ENCODE measurements around the gene HDLBP.

Gene HDLBP

DNA sequence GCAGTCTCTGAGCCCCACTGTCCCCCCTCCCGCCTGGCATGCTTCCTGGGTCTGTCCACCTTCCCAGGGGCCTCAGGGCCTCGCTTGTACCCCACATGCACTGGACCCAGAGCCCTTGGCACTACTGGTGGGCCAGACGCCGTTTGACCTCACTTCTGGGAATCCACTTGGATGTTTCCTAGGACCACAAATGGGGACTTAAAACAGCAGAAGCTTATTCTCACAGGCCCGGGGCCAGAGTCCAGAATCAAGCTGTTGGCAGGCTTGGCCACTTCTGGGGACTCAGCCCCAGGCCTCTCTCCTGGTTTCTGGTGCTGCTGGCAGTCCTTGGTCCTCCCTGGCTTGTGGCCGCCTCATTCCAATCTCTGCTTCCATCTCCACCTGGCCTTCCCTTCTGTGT lies 107.4 kb downstream of the HDLBP start:
- H3K4me3 ChIP-seq (ENCODE audit: low read length): no peak overlapping the region
- no peak for DNase-seq (ENCODE audit: low read depth)
- TF ChIP-seq, protein P1, sequence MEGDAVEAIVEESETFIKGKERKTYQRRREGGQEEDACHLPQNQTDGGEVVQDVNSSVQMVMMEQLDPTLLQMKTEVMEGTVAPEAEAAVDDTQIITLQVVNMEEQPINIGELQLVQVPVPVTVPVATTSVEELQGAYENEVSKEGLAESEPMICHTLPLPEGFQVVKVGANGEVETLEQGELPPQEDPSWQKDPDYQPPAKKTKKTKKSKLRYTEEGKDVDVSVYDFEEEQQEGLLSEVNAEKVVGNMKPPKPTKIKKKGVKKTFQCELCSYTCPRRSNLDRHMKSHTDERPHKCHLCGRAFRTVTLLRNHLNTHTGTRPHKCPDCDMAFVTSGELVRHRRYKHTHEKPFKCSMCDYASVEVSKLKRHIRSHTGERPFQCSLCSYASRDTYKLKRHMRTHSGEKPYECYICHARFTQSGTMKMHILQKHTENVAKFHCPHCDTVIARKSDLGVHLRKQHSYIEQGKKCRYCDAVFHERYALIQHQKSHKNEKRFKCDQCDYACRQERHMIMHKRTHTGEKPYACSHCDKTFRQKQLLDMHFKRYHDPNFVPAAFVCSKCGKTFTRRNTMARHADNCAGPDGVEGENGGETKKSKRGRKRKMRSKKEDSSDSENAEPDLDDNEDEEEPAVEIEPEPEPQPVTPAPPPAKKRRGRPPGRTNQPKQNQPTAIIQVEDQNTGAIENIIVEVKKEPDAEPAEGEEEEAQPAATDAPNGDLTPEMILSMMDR (conservative IDR thresholded peaks at IDR 0.05; ENCODE audit: low read length): no peak

DNA sequence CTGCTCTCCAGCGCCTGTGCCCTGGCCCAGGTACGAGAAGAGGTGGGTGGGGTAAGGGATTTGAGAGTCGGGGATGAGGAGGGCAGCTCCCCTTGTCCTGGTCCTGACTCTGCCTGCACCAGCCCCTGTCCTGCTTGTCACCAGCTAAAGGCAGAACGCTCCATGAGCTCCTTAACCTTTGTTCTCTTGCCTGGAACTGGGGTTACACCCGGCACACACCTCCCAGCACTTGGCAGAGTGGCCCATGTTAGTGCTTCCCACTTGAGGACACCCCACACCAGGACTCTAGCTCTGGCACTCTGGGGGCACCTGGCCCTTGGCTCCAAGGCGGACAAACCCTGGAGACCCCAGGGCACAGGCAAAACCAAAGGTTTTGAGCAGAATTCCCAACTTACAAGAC lies 107.8 kb downstream of the HDLBP start:
- no peak overlapping the region for H3K4me3 ChIP-seq (ENCODE audit: low read length)
- TF ChIP-seq, protein P1 (conservative IDR thresholded peaks at IDR 0.05; ENCODE audit: low read length): no peak
- no peak for DNase-seq (ENCODE audit: low read depth)

DNA sequence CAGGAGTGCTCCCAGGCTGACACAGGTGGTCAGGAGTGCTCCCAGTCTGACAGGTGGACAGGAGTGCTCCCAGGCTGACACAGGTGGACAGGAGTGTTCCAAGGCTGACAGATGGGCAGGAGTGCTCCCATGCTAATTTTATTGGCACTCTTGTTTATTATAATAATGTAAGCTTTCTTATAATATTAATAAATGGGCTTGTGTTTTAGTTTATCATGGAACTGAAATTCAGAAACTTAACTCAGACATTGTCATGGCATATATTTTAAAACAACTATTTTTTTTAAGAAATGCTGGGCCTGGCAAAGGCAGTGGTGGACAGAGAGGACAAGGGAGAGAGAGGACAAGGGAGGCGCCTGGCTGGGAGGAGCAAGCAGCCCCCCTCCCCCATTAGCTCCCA lies 108.3 kb downstream of the HDLBP start:
- no peak for DNase-seq (ENCODE audit: low read depth)
- TF ChIP-seq, protein P1 (conservative IDR thresholded peaks at IDR 0.05; ENCODE audit: low read length): no peak
- no peak overlapping the region for H3K4me3 ChIP-seq (ENCODE audit: low read length)

DNA sequence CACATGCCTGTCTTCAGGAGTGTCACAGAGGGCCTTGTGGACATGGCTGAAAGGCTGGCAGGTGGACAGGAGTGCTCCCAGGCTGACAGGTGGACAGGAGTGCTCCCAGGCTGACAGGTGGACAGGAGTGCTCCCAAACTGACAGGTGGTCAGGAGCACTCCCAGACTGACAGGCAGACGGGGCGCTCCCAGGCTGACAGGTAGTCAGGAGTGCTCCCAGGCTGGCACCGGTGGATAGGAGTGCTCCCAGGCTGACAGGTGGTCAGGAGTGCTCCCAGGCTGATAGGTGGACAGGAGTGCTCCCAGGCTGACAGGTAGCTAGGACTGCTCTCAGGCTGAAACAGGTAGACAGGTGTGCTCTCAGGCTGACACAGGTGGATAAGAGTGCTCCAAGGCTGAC lies 110.4 kb downstream of the HDLBP start:
- H3K4me3 ChIP-seq (ENCODE audit: low read length): no peak overlapping the region
- DNase-seq (ENCODE audit: low read depth): no peak
- TF ChIP-seq, protein P1 (conservative IDR thresholded peaks at IDR 0.05; ENCODE audit: low read length): no peak

DNA sequence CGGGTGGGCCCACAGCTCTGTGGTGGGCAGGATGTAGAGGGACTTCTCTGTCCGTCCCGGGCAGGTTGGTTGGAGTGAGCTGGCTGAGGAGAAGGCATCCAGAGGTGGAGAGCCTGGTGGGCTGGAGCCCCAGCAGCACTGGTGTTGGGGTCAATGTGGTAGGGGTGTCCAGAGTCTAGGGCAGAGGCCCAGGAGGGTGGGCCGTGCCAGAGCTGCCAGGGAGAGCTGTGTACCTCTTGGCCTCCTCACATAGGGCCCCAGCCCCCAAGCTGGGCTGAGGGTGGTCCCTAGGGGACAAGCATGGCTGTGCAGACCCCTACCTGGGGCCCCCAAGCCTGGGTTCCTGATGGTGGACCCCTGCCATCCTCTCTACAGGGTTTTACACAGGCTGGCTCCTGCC lies 111.0 kb downstream of the HDLBP start:
- TF ChIP-seq, protein P1 (conservative IDR thresholded peaks at IDR 0.05; ENCODE audit: low read length): no peak
- no peak for DNase-seq (ENCODE audit: low read depth)
- H3K4me3 ChIP-seq (ENCODE audit: low read length): no peak overlapping the region

DNA sequence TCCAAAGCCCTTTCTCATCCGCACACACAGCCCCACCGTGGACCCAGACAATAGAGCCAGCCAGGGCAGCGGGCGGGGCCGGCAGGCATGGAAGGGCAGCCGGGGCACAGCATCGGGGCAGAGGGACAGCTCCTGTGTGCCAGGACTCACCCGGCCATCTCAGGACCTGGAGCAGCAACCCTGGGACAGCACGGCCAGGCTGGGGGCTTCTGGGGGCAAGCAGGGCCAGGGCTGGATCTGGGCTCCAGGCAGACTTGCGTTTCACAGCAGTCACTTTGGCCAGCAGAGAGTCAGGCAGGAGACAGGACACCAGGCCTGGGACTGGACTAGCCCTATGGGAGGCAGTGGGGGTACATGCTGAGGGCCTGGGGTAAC lies 111.5 kb downstream of the HDLBP start:
- no peak for DNase-seq (ENCODE audit: low read depth)
- TF ChIP-seq, protein P1 (conservative IDR thresholded peaks at IDR 0.05; ENCODE audit: low read length): no peak
- no peak overlapping the region for H3K4me3 ChIP-seq (ENCODE audit: low read length)

DNA sequence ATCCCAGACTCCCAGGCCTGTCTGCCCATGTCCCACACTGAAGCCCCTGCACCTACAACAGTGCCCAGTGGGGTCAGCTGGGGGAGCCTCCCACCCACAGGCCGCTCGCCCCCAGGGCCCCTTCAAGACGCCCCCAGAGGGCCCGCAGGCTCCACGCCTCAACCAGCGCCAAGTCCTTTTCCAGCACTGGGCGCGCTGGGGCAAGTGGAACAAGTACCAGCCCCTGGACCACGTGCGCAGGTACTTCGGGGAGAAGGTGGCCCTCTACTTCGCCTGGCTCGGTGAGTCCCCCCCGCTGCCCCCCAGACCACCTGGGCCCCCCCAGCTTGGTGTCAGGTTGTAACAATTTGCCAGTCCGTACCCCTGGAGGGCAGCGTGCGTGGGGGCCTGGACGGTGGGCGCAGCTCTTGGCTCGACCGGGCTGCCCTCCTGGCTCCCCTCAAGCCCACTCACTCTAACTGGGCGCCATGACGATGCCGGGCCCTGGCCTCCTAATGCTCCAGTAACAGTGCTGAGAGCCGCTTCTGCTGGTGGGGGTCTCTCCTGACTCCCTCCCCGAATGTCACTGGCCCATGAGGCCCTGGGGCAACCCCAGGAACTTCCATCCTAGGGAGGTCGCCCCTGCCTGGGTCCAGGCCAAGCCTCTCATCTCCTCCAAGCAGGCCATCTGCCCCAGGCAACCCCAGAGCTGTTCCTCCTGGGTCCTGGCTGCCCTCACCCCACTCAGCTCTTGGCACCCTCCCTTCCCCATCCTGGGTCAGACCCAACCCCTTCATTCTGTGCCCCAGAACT lies 112.1 kb downstream of the HDLBP start:
- no peak overlapping the region for H3K4me3 ChIP-seq (ENCODE audit: low read length)
- DNase-seq (ENCODE audit: low read depth): no peak
- TF ChIP-seq, protein P1 (conservative IDR thresholded peaks at IDR 0.05; ENCODE audit: low read length): no peak

Data from AG10803 (cell line).